AG08396 (cell line): ENCODE measurements around the gene TBC1D16.
"Not testable (repeated sequence)": the region's sequence is repeated elsewhere in the genome, so short reads cannot be mapped to it uniquely, and the experiment has no call there.

Source experiments
- DNase-seq: peaks from one replicate; pipeline ENCODE4 v3.0.0; 2012; ENCODE audit warnings: low spot score, mixed read lengths

Gene TBC1D16

DNA sequence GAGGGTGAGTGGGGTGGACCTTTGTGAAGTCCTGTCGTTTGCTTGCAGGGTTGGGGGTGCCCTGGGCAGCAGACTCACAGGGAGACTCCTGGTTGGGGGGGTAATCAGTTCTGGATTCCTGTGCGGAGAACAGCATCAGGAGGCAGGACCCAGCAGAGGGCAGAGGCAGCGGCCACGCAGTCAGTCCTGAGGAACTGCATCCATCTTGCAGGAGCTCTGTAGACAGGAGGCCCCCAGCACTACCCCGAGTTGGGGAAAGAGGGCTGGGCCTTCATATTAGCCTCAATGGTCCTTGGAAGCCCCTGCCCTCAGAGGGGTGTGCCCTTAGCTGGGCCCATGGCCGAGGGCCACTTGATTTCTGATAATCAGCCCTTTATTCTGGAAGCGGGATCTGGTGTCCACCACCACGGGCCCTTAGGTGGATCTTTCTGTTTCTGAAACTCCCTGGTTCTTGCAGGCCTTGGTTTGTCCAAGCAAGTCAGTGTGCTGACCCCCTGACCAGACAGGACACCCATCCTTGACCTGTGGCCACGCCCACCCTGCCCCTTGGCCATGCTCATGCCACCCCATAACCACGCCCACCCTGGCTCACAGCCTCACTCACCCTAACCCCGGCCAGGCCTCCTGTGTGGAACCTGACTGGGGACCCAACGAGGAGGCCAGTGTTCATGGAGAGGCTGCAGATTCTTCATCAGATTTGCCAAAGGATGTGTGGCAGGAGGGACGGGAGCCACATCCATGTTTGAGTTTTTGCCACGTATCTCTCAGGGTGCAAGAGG, 122.9 kb downstream of the TBC1D16 start:
- DNase-seq: no peak

DNA sequence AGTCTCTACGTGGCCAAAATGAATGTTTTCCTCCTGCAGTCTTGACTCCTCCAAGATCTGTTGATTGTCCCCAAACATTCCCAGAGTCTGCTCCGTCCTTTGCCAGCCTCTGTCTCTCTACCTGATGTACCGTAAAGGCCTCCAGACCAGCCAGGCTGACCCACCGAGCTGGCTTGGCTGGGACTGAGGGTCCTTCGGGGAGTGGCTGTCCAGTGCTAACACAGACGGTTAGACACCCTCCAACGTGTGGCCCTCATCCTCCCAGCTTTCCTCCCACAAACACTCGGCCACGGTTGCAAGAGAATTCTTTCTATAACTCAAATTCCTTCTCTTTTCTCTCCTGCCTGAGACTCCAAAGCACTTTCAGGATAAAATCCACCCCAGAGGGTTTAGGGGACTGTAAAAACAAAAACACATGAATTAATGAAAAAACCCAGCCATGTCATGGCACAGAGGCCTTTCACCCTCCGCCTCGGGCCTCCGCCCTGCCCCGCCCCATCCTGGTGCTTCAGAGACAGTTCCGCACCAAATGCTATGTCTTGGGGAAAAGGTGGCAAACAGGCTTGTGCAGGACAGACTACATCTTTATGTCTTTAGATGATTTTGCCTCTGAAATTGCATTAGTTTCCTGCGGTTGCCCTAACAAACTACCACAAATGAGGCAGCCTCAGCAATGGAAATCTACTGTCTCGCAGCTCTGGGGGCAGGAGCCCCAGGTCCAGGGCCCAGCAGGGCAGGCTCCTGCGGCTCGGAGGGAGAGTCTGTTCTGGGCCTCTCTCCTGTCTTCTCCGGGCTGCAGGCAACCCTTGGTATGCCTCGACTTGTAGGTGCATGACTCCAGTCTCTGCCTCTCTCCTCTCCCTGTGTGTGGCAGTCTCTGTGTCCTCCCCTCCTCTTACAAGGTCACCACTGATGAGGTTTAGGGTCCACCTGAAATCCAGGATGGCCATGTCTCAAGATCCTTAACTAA, 124.0 kb downstream of the TBC1D16 start:
- DNase-seq: no peak

DNA sequence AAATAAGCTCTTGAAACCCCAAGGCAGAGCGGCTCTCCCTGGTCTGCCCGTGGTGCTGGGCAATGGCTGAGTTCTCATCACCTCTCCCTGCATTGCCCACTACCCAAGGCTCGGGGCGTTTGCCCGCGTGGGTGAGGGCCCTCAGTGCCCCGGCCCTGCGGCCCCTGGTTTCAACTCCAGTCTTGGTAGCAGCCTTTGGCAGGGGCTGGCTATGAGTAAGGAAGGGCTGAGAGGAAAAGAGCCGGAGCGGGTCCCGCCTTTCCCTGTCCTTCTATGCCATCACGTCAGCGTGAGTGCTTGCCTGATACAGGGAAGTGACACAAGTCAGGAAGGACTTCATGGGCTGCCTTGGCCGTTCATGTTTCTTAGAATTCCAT, 124.7 kb downstream of the TBC1D16 start:
- no peak for DNase-seq

DNA sequence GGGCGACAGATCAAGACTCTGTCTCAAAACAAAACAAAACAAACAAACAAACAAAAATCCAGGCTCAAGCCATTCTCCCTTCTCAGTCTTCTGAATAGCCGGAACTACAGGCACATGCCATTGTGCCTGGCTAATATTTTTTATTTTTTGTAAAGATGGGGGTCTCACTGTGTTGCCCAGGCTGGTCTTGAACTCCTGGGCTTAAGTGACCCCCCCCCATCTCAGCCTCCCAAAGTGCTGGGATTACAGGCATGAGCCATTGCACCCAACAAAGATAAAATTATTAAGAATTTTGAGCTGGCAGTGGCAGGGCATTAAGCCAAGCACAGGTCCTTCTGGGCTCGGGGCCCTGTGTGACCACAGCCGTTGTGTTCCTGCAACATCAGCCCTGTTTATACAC, 126.6 kb downstream of the TBC1D16 start:
- no peak for DNase-seq

DNA sequence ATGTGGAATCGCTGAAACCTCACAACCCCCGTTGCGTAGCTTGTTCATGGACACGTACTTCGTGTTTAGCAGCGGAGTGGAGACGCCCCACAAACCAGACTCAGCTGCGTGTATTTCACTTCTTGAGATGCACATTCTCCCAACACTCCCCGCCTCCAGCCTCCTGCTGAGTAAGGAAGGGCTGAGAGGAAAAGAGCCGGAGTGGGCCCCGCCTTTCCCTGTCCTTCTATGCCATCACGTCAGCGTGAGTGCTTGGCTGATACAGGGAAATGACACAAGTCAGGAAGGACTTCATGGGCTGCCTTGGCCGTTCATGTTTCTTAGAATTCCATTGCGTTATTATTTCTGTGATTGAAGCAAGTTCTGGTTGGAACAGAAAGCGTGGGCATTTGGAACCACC, 127.8 kb downstream of the TBC1D16 start:
- DNase-seq: no peak

DNA sequence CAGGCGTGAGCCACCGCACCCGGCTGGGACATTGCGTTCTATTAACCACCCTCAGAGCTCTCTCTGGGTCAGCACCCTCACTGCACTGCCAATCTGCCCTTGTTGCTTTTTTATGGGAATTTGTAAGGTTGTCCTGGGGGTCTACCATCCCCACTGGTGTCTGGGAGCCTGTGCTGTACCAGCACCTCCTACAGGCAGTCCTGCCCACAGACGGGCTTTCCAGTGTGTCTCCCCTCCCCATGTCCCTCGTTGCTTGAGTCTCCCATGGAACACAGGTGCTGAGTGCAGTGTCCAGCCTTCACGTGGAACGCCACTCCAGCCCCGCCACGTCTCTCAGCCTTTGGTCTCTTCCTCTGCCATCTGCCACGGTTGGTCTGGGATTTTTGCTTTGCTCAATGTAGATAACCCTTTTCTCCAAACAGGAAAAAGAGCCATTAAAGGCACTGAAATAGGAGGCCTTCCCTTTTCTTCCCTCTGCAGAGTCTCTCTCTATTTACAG, 128.4 kb downstream of the TBC1D16 start:
- DNase-seq: no peak

DNA sequence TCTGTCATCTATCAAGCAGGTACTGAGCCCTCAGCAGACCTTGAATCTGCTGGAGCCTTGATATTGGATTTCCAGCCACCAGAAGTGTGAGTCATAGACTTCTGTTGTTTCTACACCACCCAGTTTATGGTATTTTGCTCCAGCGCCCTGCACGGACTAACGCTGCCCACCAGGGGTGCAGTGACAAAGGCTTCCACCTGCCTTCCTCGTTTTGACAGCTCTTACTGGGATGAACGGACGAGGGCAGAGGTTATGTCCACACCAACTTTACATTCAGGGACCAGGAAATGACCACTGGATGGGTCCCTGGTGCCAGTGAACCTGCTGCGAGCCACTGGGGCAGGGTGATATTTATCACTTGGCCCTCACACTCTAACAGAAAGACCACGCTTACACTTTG, 129.8 kb downstream of the TBC1D16 start:
- no peak for DNase-seq

DNA sequence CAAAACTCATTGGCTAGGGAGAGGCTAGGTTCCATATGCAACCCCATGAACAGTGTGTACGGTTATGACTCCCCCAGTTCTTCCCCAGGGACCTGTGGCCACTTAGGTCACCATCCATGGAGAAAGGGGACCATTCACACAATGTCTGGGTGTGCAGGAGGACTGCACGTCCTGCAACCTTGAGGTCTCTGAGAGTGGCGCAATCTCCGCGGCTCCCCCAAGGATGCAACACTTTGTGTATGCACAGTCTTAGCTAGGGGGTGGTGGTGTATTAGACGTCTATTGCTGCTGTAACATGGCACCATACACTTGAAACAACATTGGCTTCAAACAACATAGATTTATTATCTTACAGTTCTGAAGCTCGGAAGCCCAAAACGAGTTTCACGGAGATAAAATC, 130.8 kb downstream of the TBC1D16 start:
- DNase-seq: no peak

DNA sequence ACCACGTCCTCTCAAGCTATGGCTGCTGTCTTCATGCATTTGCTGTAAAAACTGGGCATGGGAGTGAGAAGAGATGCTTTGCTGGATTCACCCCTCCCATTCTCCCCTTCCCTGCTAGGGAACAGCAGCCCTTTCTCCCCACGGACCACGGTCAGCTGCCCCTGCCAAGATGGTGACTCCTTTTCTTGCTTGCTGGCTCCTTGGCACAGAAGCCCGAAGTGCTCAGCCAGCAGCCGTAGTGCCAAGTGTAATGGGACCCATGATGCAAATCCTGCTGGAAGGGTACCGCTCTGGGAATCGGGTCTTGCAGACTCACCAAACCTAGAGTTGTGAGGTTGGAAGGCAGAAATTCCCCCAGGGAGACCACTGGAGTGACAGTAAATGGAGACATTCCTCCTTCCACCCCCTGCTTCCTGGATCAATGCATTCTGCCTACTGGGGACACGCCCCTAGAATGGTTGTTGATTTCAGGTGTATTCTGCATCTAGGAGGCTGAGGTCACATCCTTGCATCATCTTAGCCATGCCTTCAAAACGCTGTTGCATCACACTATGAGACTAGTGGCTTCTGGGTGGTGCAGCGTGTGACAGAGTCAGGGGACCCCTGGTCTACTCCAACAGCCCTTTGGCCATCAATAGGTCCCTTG, 133.4 kb downstream of the TBC1D16 start:
- no peak for DNase-seq

DNA sequence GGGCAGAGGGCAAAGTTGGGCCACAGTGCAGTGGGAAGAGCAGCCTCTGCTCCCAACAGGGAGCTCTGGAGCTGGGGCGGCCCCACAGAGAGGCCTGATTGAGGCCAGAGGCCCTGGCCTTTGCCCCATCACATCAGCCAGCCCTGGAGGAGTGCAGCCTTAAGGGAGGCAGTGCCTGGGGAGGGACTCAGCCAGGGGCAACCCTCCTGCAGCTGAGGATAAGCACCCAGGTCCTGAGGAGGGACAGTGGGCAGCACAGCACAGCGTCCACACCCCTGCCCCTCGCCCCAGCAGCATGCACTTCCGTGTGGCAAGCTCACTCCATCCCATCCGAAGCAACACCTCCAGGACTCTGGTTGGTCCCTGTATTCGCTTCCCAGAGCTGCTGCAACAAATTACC, 134.5 kb downstream of the TBC1D16 start:
- no peak for DNase-seq

DNA sequence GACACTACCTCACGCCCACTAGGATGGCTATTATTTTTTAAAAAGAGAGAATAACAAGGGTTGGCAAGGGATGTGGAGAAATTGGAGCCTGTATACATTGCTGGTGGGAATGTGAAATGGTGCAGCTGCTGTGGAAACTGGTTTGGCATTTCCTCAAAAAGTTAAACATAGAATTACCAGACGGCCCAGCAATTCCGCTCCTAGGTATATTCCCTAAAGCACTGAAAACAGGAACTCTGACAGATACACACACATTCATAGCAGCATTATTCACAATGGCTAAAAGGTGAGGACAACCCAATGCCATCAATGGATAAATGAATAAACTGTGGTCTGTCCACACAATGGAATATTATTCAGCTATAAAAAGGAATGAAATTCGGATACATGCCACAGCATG, 136.1 kb downstream of the TBC1D16 start:
- DNase-seq: no peak

DNA sequence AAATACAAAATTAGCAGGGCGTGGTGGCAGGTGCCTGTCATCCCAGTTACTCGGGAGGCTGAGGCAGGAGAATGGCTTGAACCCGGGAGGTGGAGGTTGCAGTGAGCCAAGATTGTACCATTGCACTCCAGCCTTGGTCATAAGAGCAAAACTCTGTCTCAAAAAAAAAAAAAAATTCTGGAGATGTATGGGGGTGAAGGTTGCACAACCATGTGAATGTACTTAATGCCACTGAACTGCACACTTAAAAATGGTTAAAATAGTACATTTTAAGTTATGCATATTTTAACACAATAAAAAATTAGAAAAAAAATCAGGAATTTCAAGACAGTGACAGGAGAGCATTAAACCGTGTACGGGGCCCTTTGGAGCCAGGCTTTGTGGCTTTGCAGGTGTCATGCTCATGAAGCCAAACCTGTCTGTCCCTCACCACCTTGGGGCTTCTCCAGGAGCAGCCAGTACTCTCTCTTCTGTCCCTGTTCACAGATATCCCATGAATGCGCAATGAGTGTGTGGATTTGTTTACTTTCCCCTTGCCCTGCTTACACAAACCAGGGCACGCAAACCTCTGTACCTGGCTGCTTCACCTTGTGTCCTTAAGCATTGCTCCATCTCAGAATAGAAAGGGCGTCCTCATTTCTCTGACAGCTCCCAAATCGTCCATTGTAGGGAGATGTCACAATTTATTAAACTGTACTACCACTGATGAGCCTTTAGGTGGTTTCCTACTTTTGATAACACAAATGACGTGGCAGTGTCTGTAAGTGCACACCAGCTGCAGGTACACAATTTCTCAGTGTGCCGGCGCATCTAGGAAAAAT, 138.2 kb downstream of the TBC1D16 start:
- no peak for DNase-seq

DNA sequence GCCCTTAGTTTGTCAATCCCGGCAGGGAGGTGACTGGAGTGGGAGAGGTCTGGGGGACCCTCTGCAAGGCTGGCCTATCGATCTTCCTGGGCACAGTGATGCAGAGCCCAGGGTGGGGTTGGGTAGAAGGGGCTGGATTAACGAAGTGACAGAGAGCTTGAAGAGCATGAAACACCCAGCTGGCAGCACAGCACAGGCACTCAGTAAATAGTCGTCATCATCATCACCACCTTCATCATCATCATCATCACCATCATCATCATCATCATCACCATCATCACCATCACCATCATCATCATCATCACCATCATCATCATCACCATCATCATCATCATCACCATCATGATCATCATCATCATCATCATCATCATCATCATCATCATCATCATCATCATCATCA, 142.2 kb downstream of the TBC1D16 start:
- DNase-seq: not testable (repeated sequence)

DNA sequence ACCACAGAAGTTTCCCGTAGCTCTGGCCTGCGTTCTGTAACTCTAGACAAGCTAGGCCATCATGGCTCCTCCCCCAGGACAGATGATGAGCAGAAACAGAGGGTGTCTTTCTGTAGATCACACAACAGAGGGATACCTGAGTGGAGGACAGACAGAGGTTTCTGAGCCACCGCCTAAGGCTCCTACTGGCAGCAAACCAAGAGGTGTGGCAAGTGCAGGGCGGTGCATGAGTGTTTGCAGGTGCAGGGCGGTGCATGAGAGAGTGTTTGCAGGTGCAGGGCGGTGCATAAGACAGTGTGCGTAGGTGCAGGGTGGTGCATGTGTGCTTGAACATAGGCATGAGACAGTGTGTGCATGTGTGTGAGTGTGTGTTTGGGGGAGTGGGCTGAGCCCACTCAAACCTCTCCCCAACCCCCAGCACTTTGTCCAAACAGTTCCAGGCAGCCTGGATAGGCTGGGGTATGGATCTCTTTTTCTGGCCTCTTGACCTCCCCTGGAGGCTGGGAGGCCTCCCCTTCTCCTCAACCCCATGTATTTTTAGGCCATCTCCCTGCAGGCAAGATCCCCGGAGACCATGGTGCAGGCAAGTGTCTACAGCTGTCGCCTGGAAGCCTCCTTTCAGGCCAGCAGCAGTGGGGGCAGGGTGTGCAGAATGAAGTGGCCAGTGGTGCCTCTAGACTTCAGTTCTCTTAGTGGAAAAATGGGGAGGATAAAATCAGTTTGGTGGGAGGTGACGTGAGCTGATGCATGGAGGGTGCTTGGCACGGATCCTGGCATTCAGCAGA, 143.0 kb downstream of the TBC1D16 start:
- no peak for DNase-seq

DNA sequence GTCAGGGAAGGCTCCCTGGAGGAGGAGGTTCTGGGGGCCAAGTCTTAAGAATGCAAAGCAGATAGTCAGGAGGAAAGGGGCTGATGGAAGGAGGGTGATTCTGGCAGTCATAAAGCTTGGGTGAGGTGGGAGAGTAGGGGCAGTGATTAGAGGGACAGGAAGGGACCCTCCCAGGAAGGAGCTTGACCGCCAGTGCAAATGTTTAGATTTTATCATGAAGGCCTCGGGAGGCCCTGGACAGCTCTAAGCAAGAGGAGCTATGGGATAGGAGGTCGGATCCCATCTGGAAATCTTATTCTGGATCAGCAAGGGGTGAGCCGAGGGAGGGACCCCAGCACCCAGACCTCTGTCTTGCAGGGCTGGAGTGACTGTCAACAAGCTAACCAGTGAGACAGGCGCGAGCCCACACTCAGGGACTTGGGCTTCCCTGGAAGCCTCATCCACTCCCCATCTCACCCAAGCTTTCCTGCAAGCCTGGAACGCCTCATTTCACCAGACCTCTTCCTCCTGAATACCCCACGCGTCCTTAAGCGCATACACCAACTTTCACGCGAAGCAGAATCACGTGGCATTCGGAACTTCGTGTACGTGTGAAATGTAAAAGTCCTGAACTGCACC, 144.4 kb downstream of the TBC1D16 start:
- no peak for DNase-seq

DNA sequence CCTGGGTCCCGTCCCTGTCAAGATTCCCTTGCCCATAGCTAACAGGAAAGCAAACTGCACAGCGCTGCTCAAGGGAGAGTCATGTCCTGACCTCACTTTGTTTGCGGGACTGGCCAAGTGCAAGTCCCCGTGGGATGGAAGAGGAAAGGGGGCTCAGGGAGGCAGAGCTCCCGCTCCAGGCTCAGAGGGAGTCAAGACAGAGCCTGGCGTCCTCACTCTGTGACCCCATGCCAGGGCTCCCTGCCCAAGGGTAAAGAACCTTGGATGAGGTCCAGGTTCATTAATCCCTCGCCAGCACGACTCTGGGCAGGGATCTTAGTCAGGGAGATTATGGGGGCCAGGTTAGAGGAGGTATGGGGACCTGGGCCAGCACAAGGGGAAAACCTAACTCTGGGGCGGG, 145.0 kb downstream of the TBC1D16 start:
- no peak for DNase-seq

DNA sequence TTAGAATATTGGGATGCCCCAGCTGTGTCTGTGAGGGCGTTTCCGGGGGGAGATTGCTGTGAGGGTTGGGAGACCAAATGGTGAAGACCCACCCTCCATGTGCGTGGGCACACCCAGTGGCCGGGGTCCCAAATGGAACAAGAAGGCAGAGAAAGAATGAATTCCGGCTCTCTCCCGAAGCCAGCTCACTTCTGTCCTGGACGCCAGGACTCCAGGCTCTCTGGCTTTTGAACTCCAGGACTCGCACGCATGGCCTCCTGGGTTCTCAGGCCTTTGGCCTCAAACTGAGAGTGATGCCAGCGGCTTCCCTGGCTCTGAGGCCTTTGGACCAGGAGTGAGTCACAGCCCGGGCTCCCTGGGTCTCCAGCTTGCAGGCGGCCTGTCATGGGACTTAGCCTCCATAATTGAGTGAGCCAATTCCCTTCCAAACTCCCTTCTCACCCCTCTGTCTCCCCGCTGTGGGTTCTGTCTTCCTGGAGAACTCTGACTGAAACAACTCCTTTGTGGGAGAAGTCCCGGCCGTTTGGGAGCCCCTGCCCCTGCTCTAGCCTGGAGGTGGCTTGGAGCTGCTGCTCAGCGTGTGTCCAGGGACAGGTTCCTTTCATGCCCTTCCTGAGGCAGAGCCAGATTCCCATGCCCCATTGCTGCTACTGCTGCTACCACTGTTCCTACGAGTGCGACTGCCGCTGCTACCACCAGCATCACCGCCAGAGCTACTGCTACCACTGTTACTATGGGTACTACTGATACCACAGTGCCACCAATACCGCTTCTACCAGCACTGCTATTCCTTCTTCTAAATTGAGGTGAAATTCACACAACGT, 146.6 kb downstream of the TBC1D16 start:
- DNase-seq: no peak

DNA sequence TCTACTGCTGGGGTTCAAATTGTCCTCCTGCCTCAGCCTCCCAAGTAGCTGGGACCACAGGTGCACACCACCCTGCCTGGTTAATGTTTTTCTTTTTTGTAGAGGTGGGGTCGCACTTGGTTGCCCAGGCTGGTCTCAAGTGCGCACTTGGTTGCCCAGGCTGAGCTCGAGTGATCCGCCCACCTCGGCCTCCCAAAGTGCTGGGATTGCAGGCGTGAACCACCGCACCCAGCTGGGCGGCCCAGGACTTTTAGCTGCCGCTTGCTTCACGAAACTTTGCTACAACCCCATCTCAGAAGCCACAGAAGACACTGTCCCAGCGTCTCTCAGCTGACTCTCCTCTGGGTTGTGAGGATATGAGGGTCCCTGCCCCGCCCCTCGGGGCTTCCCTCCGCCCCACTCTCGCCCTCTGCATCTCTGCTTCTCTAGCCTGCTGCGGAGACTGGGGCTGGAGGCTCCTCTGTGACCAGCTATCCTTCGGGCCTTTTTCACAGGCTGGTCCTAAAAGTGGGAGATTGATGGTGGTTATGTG, 147.6 kb downstream of the TBC1D16 start:
- no peak for DNase-seq

DNA sequence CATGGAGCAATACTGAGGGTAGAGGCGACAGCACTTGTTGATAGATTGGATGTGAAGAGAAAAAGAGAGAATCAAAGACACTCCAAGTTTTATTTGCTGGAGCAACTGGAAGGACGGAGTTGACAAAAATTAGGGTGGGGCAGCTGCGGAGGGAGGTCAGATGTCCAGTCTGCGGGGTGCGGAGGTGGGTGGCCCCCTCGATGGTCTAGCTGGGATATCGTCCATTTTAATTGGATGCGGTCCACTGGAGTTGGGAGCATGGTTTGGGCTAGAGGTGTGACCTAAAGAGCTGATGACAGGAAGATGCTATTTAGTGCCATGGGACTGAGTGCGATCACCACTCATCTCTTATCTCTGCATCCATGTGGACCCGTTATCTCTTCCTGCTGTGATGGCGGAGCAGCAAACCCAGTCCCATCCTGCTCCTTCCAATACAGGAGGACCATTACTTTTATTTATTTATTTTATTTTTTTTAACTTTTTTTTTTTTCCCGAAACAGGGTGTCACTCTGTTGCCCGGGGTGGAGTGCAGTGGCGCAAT, 148.2 kb downstream of the TBC1D16 start:
- no peak for DNase-seq
